ENCODE results near the gene PTCH1.

Gene PTCH1

DNA sequence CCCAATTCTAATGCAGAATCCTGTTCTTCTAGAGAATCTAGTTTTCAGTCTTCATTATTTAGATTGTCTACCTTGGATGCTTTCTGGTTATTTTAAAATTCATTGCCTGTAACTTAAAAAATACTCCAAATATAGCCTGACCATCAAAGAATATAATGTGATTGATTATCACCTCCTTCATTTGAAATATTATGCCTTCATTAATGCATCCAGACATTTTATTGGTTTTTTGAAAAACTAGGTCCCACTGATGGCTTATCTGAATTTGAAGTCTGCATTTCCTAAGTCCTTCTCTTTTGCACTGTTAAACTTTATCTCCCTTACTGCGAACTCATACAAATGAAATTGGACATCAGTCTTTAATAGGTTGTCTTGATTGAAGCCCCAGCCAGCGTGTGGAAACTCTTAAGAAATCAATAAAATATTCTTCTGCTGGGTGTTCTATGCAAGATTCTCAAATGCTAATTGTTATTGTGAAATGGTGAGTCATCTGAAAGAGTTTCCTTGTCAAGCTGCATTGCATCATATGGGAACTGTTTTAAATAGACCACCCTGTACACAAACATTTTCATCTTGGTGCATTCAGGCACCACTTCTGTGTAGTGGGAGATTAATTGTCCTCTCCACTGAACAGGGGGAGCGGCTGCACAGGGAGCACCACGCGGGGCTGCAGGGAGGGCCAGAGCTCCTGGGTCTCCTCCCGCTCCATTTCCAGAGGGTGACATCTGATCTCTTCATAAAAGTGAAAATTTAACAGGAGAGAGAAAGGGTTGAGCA lies 106.9 kb downstream of the PTCH1 start (continued):
- TF ChIP-seq PRDM10 (tag by site-specific recombination; IDR thresholded peaks at IDR 0.05): peak; percentile 88
- TF ChIP-seq ZNF473 (tag by site-specific recombination; IDR thresholded peaks at IDR 0.05): no peak
- no peak for TF ChIP-seq ZNF10 (tag by site-specific recombination; IDR thresholded peaks at IDR 0.05)
- TF ChIP-seq GLIS1 (tag by site-specific recombination; IDR thresholded peaks at IDR 0.05): peak; percentile 41; the same call in 1 of the 2 replicates
- no peak for TF ChIP-seq ZNF785 (tag by site-specific recombination; IDR thresholded peaks at IDR 0.05)
- no peak for TF ChIP-seq ZNF302 (tag by site-specific recombination; IDR thresholded peaks at IDR 0.05; ENCODE audit: low read depth)
- TF ChIP-seq WT1 (tag by site-specific recombination; IDR thresholded peaks at IDR 0.05): peak; percentile 45; the same call in 1 of the 2 replicates
- no peak for TF ChIP-seq KLF8 (tag by site-specific recombination; IDR thresholded peaks at IDR 0.05)
- TF ChIP-seq ZBTB6 (tag by site-specific recombination; IDR thresholded peaks at IDR 0.05): no peak
- TF ChIP-seq ZNF555 (tag by site-specific recombination; conservative IDR thresholded peaks at IDR 0.05): no peak
- no peak for TF ChIP-seq ZNF488 (tag by site-specific recombination; IDR thresholded peaks at IDR 0.05)
- 0 out of 2 replicates have a peak, but pooled peaks have one; percentile 28 for TF ChIP-seq MZF1 (tag by site-specific recombination; IDR thresholded peaks at IDR 0.05; ENCODE audit: borderline replicate concordance)
- 0 out of 2 replicates have a peak, but pooled peaks have one; percentile 21 for TF ChIP-seq ZNF335 (tag by site-specific recombination; conservative IDR thresholded peaks at IDR 0.05)
- TF ChIP-seq ZNF561 (tag by site-specific recombination; IDR thresholded peaks at IDR 0.05; ENCODE audit: borderline replicate concordance): 0 out of 2 replicates have a peak, but pooled peaks have one; percentile 48
- TF ChIP-seq, protein P1, sequence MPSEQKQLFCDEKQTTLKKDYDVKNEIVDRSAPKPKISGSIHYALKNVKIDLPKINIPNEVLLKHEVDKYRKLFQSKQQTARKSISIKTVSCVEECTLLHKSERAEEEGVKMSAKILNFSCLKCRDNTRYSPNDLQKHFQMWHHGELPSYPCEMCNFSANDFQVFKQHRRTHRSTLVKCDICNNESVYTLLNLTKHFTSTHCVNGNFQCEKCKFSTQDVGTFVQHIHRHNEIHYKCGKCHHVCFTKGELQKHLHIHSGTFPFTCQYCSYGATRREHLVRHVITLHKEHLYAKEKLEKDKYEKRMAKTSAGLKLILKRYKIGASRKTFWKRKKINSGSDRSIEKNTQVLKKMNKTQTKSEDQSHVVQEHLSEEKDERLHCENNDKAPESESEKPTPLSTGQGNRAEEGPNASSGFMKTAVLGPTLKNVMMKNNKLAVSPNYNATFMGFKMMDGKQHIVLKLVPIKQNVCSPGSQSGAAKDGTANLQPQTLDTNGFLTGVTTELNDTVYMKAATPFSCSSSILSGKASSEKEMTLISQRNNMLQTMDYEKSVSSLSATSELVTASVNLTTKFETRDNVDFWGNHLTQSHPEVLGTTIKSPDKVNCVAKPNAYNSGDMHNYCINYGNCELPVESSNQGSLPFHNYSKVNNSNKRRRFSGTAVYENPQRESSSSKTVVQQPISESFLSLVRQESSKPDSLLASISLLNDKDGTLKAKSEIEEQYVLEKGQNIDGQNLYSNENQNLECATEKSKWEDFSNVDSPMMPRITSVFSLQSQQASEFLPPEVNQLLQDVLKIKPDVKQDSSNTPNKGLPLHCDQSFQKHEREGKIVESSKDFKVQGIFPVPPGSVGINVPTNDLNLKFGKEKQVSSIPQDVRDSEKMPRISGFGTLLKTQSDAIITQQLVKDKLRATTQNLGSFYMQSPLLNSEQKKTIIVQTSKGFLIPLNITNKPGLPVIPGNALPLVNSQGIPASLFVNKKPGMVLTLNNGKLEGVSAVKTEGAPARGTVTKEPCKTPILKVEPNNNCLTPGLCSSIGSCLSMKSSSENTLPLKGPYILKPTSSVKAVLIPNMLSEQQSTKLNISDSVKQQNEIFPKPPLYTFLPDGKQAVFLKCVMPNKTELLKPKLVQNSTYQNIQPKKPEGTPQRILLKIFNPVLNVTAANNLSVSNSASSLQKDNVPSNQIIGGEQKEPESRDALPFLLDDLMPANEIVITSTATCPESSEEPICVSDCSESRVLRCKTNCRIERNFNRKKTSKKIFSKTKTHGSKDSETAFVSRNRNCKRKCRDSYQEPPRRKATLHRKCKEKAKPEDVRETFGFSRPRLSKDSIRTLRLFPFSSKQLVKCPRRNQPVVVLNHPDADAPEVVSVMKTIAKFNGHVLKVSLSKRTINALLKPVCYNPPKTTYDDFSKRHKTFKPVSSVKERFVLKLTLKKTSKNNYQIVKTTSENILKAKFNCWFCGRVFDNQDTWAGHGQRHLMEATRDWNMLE (tag by site-specific recombination; conservative IDR thresholded peaks at IDR 0.05; ENCODE audit: low read depth): 0 out of 2 replicates have a peak, but pooled peaks have one; percentile 36
- TF ChIP-seq OSR2 (tag by site-specific recombination; IDR thresholded peaks at IDR 0.05): peak; percentile 59
- peak; percentile 46 for TF ChIP-seq SP7 (tag by site-specific recombination; IDR thresholded peaks at IDR 0.05)
- TF ChIP-seq, protein P2, sequence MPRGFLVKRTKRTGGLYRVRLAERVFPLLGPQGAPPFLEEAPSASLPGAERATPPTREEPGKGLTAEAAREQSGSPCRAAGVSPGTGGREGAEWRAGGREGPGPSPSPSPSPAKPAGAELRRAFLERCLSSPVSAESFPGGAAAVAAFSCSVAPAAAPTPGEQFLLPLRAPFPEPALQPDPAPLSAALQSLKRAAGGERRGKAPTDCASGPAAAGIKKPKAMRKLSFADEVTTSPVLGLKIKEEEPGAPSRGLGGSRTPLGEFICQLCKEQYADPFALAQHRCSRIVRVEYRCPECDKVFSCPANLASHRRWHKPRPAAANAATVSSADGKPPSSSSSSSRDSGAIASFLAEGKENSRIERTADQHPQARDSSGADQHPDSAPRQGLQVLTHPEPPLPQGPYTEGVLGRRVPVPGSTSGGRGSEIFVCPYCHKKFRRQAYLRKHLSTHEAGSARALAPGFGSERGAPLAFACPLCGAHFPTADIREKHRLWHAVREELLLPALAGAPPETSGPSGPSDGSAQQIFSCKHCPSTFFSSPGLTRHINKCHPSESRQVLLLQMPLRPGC (tag by site-specific recombination; IDR thresholded peaks at IDR 0.05): no peak
- peak; percentile 43; the same call in 1 of the 2 replicates for TF ChIP-seq ZNF366 (tag by site-specific recombination; conservative IDR thresholded peaks at IDR 0.05)
- TF ChIP-seq, protein P3, sequence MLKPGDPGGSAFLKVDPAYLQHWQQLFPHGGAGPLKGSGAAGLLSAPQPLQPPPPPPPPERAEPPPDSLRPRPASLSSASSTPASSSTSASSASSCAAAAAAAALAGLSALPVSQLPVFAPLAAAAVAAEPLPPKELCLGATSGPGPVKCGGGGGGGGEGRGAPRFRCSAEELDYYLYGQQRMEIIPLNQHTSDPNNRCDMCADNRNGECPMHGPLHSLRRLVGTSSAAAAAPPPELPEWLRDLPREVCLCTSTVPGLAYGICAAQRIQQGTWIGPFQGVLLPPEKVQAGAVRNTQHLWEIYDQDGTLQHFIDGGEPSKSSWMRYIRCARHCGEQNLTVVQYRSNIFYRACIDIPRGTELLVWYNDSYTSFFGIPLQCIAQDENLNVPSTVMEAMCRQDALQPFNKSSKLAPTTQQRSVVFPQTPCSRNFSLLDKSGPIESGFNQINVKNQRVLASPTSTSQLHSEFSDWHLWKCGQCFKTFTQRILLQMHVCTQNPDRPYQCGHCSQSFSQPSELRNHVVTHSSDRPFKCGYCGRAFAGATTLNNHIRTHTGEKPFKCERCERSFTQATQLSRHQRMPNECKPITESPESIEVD (tag by site-specific recombination; IDR thresholded peaks at IDR 0.05): peak; percentile 61
- no peak for TF ChIP-seq ZNF792 (tag by site-specific recombination; IDR thresholded peaks at IDR 0.05)
- TF ChIP-seq HOXC10 (CRISPR knock-in tag; IDR thresholded peaks at IDR 0.05): no peak
- TF ChIP-seq ZNF24 (tag by site-specific recombination; IDR thresholded peaks at IDR 0.05): no peak
- no peak for TF ChIP-seq ZBTB7A (tag by site-specific recombination; IDR thresholded peaks at IDR 0.05; ENCODE audit: low read depth)
- TF ChIP-seq SETDB1 (IDR thresholded peaks at IDR 0.05; ENCODE audit: insufficient read length, low read length): peak; percentile 26

Measured in HEK293 (cell line).